C4-2B (cell line): ENCODE results near the gene BNIP1.

Source experiments
- H3K27ac ChIP-seq: fragments of 450-650 bp; 2 replicates; pipeline ENCODE4 v1.5.1; 2017
- CTCF ChIP-seq: fragments of 450-650 bp; conservative IDR thresholded peaks from 2 replicates; pipeline ENCODE4 v1.5.1; 2017; ENCODE audit warnings: mild to moderate bottlenecking
- ZFX ChIP-seq: fragments of 450-650 bp; IDR thresholded peaks from 2 replicates; pipeline ENCODE4 v1.6.1; 2017

Gene BNIP1

GRCh38 chr5:173165177-173166016, 21.1 kb downstream of the BNIP1 start:
- H3K27ac ChIP-seq, result no peak overlapping the region
- TF ChIP-seq CTCF (no peak), ZFX (no peak)

DNA sequence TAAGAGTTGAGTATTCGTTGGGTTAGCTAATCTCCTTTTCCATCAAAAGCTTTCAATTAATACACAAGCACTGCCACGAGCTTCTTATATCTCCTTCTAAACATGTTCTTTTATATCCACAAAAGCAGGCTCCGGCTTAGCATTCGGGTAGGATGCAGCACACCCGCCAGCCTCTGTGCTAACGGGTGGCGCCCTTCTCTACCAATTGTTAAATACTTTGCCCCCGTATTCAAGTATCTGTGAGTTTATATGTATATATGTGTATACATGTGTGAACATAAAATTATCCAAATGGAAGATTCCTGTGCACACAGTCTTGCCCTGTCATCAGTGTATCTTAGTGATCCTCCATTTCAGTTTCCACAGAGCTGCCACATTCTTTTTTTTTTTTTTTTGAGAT, 27.8 kb downstream of the BNIP1 start:
- no peak overlapping the region for H3K27ac ChIP-seq

GRCh38 chr5:173175523-173175922, 31.2 kb downstream of the BNIP1 start:
- TF ChIP-seq CTCF (no peak), ZFX (no peak)
- no peak overlapping the region for H3K27ac ChIP-seq

More for the DNA sequence above, 27.8 kb downstream of the BNIP1 start:
- TF ChIP-seq CTCF, result no peak
- no peak for TF ChIP-seq ZFX

DNA sequence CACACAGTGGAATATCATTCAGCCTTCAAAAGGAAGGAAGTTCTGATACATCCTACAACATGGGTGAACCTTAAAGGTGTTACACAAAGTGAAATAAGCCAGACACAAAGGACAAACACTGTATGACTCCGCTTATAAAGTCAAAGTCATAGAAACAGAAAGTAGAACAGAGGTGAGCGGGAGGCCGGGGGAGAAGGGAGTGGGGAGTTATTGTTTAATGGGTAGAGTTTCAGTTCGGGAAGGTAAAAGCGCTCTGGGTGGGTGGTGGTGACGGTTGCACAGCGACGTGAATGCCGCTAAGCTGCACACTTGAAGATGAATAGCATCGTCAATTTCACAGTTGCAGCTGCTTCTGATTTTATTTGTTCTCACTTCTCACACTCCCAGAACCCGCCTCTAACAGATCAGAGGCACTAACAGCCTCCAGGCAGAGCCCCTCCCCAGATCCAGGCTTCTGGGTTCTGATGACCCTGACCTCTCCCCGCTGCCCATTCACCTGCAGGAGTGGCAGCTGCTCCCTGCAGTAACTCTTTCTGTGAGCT, 34.1 kb downstream of the BNIP1 start:
- H3K27ac ChIP-seq, result no peak overlapping the region
- TF ChIP-seq CTCF (no peak), ZFX (no peak)

DNA sequence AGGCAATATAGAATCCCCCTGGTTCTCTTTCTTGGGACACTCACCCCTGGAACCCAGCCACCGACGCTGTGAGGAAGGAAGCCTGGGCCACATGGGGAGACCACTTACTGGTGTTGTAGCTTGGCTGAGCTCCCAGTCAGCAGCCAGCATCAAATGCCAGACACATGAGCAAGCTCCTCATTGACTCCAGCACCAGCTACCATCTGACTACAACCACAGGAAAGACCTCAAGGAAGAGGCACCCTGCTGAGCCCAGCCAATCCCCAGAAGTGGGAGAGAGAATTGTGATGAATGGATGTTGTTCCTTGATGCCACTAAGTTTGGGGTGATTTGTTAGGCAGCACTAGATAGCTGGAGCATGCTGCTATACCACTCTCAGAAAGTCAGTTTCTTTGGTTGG, 36.0 kb downstream of the BNIP1 start:
- no peak for TF ChIP-seq ZFX
- no peak overlapping the region for H3K27ac ChIP-seq

DNA sequence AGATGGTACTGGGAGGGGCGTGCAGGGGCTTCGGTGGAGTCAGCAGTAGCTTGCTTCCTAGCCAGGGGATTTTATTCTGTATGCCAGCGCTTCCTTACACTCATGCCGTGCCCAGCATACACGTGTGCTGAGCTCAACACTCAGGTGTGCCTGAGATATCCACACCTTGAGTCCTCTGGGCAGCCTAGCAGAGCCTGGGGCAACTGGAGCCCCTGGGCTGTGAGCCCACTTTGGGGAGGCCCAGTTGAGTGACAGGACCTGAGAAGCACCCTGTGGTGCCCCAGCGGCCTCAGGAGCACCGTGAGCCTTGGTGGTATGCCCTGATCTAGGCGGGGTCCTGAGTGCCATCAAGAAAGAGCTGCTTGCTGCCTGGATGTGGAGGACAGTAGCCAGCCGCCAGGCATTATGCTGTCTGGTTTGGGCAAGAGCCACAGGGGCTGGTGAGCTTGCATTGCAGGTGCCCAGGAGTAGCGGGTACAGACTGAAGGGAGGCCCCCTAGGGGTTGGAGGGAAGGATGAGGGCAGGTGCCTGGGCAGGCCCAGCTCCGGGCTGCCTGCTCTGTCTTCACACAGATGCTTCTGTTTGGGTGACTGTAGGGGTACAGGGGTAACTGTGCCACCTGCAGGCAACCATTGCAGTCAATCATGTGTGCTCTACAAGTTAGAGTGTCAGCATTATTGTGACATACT, 42.9 kb downstream of the BNIP1 start:
- TF ChIP-seq CTCF (no peak; the same call in 1 of the 2 replicates), ZFX (no peak)
- no peak overlapping the region for H3K27ac ChIP-seq

DNA sequence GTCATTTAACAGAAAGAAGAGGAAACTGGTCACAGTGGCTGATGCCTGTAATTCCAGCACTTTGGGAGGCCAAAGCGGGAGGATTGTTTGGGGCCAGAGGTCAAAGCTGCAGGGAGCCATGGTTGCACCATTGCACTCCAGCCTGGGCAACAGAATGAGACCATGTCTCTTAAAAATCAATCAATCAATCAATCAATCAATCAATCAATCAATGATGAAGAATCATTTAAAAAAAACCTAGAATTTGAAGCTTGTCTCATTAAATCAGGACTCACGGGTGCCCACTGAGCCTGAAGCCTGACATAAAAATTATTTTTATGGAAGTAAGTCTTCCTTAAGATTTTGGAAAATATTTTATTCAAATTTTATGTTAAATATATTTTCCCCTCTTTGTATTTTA, 43.9 kb downstream of the BNIP1 start:
- H3K27ac ChIP-seq, result no peak overlapping the region
- TF ChIP-seq CTCF, result no peak
- TF ChIP-seq ZFX, result no peak
